SK-N-MC (cell line): ENCODE results near the gene ACAD11.

ENCODE experiments used
- DNase-seq: peaks from one replicate; pipeline ENCODE4 v3.0.0-alpha.2; 2011; ENCODE audit warnings: low read depth, low spot score
- H3K27ac ChIP-seq: fragments of 200-600 bp; sonication (generic); 2 replicates; pipeline ENCODE4 v1.5.1; 2016; ENCODE audit warnings: mixed run types
- H3K36me3 ChIP-seq: fragments of 200-600 bp; sonication (generic); 2 replicates; pipeline ENCODE4 v1.6.1; 2017; ENCODE audit warnings: antibody characterized with exemption, low read length, mixed read lengths; ENCODE audit not compliant: insufficient read depth
- H3K4me3 ChIP-seq: fragments of 200-600 bp; sonication (generic); 2 replicates; pipeline ENCODE4 v1.5.1; 2016
- H3K9ac ChIP-seq: fragments of 200-600 bp; sonication (generic); 2 replicates; pipeline ENCODE4 v1.8.0; 2017; ENCODE audit warnings: mixed run types, mixed read lengths; ENCODE audit not compliant: insufficient read length
- H3K9me3 ChIP-seq: fragments of 200-600 bp; sonication (generic); 2 replicates; pipeline ENCODE4 v1.6.1; 2017; ENCODE audit warnings: low read depth, mild to moderate bottlenecking, antibody characterized with exemption, low read length, moderate library complexity, mixed read lengths
- EZH2 ChIP-seq: fragments of 200-600 bp; sonication (generic); IDR thresholded peaks from one replicate; pipeline ENCODE4 v1.6.1; 2017; ENCODE audit warnings: antibody characterized with exemption
- FOXP2 ChIP-seq: optimal IDR thresholded peaks from 2 replicates; pipeline ENCODE3; 2011; ENCODE audit warnings: mild to moderate bottlenecking, moderate library complexity; ENCODE audit not compliant: insufficient read depth; ENCODE audit errors: extremely low read length, control extremely low read depth
- POLR2AphosphoS5 ChIP-seq: IDR thresholded peaks from 2 replicates; pipeline ENCODE4 v1.6.1; 2012; ENCODE audit warnings: mild to moderate bottlenecking, low read depth, low read length, borderline replicate concordance

The ACAD11 gene

GRCh38 chr3:132587401-132587800, 72.2 kb downstream of the ACAD11 start:
- Histone ChIP-seq H3K27ac (no peak overlapping the region), H3K9me3 (no peaks in the 10 kb centered on the region), H3K36me3 (no peaks in the 10 kb centered on the region), H3K9ac (no peak overlapping the region), H3K4me3 (no peak overlapping the region)
- no peak for DNase-seq
- TF ChIP-seq EZH2 = no peak
- no peak for TF ChIP-seq FOXP2
- no peak for TF ChIP-seq POLR2AphosphoS5

DNA sequence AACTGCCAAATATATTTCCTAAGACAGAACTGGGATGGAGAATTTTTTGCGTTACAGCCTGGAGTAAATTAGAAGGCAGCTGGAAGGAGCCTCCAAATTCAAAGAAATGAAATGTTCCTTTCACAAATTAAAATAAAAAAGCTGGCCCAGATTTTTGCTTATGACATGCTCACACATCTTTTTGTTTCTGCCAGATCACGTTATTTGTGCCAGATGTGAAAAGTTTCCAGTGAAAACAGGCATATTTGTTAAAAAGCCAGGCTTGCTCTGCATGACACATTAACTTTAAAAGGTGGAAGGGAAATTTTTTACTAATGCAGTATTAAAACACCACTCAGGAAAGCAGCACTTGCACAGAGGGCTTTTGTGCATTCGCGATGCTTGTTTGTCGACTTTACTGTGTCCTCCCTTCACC, 85.8 kb downstream of the ACAD11 start:
- H3K36me3 ChIP-seq = peaks cover 6% of the 10 kb centered on the region; the same call in 1 of the 2 replicates
- no peak for TF ChIP-seq EZH2
- no peak for TF ChIP-seq POLR2AphosphoS5
- no peak for TF ChIP-seq FOXP2

GRCh38 chr3:132570016-132570415, 89.6 kb downstream of the ACAD11 start:
- peaks cover 6% of the 10 kb centered on the region; the same call in 1 of the 2 replicates for H3K36me3 ChIP-seq

More for the DNA sequence above, 85.8 kb downstream of the ACAD11 start:
- H3K27ac ChIP-seq = no peak overlapping the region
- no peak overlapping the region for H3K9ac ChIP-seq
- H3K4me3 ChIP-seq = no peak overlapping the region
- no peaks in the 10 kb centered on the region for H3K9me3 ChIP-seq
- DNase-seq = no peak

DNA sequence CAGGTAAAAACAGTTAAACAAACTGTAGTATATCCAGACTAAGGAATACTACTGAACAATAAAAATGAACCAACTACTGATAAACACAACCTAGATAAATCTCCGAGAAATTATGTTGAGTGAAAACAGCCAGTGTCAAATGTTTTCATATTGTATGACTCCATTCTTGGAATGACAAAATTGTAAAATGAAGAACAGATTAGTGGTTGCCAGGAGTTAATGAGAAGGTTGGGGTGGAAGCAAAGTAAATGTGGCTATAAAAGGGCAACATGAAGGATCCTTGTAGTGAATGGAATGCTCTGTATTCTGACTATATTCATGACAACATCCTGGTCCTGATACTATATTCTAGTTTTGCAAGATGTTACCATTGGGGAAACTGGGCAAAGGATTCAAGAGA, 90.0 kb downstream of the ACAD11 start:
- Histone ChIP-seq H3K9ac (no peak overlapping the region), H3K4me3 (no peak overlapping the region)

More at GRCh38 chr3:132570016-132570415, 89.6 kb downstream of the ACAD11 start:
- Histone ChIP-seq H3K9ac (no peak overlapping the region), H3K4me3 (no peak overlapping the region), H3K9me3 (no peaks in the 10 kb centered on the region), H3K27ac (no peak overlapping the region)
- TF ChIP-seq POLR2AphosphoS5 (no peak), FOXP2 (no peak), EZH2 (no peak)
- no peak for DNase-seq

GRCh38 chr3:132569153-132569552, 90.5 kb downstream of the ACAD11 start:
- H3K9me3 ChIP-seq = no peaks in the 10 kb centered on the region
- no peak overlapping the region for H3K27ac ChIP-seq
- no peak overlapping the region for H3K9ac ChIP-seq
- H3K4me3 ChIP-seq = no peak overlapping the region
- H3K36me3 ChIP-seq = peaks cover 6% of the 10 kb centered on the region; the same call in 1 of the 2 replicates
- TF ChIP-seq EZH2 (no peak), POLR2AphosphoS5 (no peak), FOXP2 (no peak)
- no peak for DNase-seq

More for the DNA sequence above, 90.0 kb downstream of the ACAD11 start:
- DNase-seq = no peak
- H3K36me3 ChIP-seq = peaks cover 6% of the 10 kb centered on the region; the same call in 1 of the 2 replicates
- H3K27ac ChIP-seq = no peak overlapping the region
- TF ChIP-seq POLR2AphosphoS5 (no peak), EZH2 (no peak), FOXP2 (no peak)
- H3K9me3 ChIP-seq = no peaks in the 10 kb centered on the region

- Histone ChIP-seq H3K36me3 (peaks cover 6% of the 10 kb centered on the region; the same call in 1 of the 2 replicates), H3K9ac (no peak overlapping the region), H3K4me3 (no peak overlapping the region), H3K9me3 (no peaks in the 10 kb centered on the region), H3K27ac (no peak overlapping the region)
- TF ChIP-seq EZH2 (no peak), FOXP2 (no peak), POLR2AphosphoS5 (no peak)
- no peak for DNase-seq
Observed at GRCh38 chr3:132568422-132568821, 91.2 kb downstream of the ACAD11 start.

DNA sequence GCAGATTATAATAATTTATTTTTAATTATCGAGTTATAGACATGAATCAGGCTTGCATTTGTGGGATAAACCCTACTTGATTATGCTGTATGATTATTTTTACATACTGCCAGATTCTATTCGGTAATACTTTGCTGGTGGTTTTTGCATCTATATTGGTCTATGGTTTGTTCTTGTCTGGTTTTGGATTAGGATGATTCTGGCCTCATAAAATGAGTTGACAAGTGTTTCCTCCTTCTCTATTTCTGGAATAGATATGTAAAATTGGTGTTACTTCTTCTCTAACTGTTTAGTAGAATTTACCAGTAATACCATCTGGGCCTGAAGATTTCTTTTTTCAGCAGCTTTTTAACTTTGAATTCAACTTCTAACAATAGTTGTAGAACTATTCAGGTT, 95.5 kb downstream of the ACAD11 start:
- DNase-seq = no peak
- Histone ChIP-seq H3K9ac (no peak overlapping the region), H3K9me3 (no peaks in the 10 kb centered on the region), H3K4me3 (no peak overlapping the region), H3K36me3 (no peaks in the 10 kb centered on the region; the same call in 1 of the 2 replicates), H3K27ac (no peak overlapping the region)
- TF ChIP-seq POLR2AphosphoS5 = no peak
- TF ChIP-seq EZH2 = no peak
- no peak for TF ChIP-seq FOXP2

GRCh38 chr3:132563420-132564069, 96.1 kb downstream of the ACAD11 start:
- H3K9me3 ChIP-seq = no peaks in the 10 kb centered on the region
- H3K9ac ChIP-seq = no peak overlapping the region
- no peak for DNase-seq
- no peak overlapping the region for H3K4me3 ChIP-seq
- TF ChIP-seq FOXP2 (no peak), POLR2AphosphoS5 (no peak), EZH2 (no peak)
- no peaks in the 10 kb centered on the region; the same call in 1 of the 2 replicates for H3K36me3 ChIP-seq
- no peak overlapping the region for H3K27ac ChIP-seq
